CD4-positive, alpha-beta T cell treated with Interleukin-10 for 1 hour (primary cell): ENCODE measurements around the gene RBSN.
A peak's percentile ranks its signal among the peaks of the same experiment; 100 is the strongest.

ENCODE experiments used
- DNase-seq: peaks from one replicate; pipeline ENCODE4 v3.0.0-alpha.2; 2020

Gene RBSN

GRCh38 chr3:15099364-15100098, 583 bp upstream of the RBSN start:
- no peak for DNase-seq

- DNase-seq = peak; percentile 53
These were observed 1.1 kb downstream of the RBSN start for GRCh38 chr3:15097891-15098290.

DNA sequence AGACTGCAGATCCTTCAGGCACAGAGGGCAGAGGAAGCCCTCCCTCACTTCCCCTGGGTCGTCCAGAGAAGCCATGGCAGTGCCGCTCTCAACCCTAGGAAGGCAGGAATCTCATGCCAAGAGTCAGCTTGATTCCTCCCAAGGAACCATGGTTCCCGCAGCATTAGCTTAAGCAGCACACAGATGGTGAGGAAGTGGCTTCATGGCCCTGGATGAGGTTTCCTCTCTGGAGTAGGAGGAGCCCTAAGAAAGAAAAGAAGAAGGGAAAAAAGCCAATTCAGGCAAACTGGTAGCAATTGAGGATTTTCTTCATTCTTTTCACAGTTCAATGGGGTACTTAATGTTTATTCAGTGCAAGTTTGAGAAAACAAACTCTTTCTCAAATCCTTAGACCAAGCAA, 2.9 kb downstream of the RBSN start:
- no peak for DNase-seq

DNA sequence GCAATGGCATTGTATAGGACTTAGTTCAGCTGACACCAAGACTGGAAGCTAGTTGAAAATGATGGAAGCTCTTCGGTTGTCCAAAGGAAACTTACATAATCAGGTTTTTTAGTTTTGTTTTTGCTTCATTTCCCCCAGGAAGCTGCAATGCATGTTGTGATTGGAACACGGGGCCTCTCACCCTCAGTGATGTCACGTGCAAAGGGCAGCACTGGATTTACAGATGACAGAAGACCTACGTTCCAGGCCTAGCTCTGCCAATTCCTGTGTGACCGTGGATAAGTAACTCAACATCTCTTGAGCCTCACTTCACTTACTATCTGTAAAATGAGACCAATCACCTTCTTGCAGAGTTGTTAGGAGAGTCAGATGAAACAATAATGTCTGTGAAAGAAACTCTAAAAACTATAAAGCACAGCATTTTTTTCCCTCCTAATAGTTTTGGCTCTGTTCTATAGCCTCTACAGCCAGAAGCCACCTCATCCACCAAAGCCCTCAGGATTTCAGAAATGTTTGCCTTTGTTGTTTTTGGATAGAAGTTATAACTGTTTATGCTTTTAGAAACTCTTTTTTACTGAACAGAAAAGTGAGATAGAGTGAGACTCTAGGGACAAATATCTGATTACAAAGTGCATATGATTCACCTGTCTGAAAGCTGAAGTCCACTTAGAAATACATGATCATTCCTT, 4.6 kb downstream of the RBSN start:
- DNase-seq = no peak

GRCh38 chr3:15092686-15093085, 6.3 kb downstream of the RBSN start:
- no peak for DNase-seq

DNA sequence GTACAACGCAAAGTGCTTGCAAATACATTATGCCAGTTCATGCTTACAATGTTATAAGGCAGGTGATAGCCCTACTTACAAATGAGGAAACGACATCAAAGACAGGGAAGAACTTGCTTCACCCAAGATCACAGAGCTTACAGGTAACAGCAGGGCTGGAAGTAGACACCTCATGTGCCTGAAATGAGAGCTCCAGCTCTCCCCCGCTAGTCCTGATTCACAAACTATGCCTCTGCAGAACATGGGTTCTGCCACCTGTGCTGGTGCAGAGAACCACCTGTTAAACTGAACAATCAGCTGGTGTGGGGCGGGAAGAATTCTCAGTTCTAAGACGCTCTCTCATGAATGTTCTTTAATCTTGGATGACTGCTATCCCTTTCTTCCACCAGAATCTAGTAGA, 7.4 kb downstream of the RBSN start:
- no peak for DNase-seq

DNA sequence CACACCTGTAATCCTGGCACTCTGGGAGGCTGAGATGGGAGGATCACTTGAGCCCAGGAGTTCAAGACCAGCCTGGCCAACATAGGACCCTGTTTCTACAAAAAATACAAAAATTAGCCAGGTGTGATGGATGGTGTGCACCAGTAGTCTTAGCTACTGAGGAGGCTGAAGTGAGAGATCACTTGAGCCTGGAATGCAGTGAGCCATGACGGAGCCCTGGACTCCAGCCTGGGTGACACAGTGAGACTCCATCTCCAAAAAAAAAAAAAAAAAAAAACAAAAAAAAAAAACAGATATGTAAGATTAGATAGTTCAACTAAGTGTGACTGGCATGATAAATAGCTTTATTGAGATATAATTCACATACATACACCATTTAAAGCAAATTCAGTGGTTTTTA, 9.7 kb downstream of the RBSN start:
- DNase-seq = no peak

GRCh38 chr3:15086699-15087098, 12.2 kb downstream of the RBSN start:
- DNase-seq = no peak

- DNase-seq = no peak
These were observed 12.7 kb downstream of the RBSN start for GRCh38 chr3:15086263-15086662.

DNA sequence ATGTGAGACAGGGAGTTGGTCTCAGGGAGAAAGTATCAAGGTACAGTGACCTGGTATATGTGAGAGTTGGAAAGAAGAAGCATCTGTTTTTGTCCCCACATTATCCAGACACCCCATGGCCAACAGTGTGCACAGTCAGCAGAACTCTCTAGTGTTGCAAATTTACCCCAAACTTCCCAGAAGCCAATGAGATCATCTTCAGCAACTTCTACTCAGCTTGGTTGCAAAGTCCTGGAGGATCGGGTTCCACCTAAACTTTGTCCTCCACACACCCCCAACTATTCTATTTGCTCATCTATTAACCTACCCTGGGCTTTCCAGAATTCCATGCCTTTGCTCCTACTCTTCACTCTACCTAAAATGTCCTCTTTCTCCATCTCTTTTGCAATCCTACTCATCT, 15.7 kb downstream of the RBSN start:
- no peak for DNase-seq

DNA sequence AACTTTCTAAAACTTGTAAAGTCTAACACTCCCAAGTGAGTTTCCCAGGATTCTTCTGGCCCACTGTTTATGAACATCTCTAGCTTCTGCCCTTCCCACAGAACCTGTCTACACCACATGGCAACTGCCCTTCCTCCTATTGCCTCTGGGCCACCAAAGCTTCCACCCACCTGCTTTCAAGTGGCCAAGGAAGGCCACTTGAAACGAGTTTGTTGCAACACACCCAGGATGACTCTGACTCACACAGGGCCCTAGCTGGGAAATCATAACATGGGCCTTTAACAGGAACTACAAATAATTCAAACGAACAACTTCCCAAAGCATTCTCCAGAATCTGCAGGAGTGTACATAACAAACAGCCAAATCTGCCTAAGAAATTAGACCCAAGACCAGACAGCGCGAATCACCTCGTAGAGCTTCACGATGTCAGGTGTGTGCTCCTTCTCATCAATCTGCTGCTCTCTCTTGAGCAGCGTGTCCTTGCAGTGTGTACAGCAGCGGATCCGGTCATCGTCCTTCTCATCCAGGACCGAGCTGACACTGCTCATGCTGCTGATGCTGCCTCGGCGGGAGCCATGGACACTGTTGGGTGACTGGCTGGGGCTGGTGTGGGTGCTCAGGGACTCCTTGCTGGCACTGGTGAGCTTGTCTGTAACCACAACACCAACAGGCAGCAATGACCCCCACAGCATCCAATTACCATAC, 16.8 kb downstream of the RBSN start:
- DNase-seq = no peak

DNA sequence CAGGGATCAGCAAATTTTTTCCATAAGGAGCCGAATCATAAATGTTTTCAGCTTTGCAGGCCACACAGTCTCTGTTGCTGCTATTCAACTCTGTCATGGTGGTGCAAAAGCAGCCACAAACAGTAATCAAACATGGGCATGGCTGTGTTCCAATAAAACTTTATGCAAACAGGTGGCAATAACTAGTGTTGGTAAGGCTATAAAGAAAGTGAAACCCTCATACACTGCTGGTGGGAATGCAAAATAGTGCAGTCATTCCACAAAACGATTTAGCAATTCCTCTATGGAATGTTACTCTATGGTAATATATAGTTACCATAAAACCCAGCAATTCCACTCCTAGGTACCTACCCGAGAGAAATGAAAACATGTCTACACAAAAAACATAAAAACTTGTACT, 19.9 kb downstream of the RBSN start:
- DNase-seq = no peak

DNA sequence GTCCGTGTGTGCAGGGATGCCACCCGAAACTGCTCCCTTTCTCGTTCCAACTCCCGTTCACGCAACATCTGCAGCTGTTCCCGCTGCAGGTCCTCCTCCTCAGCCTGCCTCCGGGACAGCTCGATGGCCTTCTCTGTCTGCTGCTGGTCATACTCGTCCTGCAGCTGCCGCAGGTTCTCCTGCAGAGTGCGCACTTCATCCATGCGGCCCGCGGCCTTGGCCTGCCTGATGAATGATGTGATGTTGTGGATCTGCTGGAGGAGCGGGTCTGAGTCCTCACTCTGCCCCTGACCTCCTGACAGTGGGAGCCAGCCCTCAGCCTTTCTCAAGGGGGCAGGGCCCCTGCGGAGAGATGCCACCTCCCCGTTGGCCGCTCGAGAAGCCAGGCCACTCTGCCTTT, 24.4 kb downstream of the RBSN start:
- DNase-seq = no peak

- DNase-seq = no peak
These were observed 27.2 kb downstream of the RBSN start for GRCh38 chr3:15071699-15072098.

DNA sequence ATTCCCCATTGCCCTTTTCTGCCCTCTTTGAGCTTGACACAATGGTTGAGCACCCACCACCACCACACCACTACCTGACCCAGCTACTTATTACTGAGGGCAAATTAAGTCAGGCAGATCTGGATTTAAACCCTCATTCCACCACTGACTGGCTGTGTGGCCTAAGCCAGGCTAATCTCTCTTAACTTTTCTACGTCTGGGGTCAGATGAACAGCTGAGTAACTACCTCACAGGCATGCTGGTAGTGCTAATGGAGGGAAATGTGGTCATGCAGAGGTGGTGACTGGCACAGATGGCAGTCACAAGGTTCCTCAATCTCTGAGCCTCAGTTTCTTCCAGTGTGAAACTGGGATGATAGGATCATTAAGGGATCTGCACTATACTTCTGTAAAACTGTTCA, 29.5 kb downstream of the RBSN start:
- DNase-seq = no peak

DNA sequence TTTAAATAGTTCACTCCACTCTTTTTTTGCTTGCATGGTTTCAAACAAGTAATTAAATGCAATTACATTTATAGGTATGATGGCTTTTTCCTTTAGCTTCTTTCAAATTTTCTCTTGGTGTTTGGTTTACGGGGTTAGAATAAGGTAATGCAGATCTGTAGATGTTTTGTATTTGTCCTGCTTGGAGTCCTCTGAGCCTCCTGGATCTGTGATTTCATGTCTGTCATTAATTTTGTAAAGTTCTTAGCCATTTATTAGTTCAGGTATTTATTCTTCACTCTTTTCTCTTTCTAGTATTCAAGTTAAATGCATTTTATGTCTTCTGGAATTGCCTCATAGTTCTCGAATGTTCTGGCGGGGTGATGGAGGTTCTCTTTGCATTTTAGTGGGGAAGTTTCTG, 32.5 kb downstream of the RBSN start:
- no peak for DNase-seq

DNA sequence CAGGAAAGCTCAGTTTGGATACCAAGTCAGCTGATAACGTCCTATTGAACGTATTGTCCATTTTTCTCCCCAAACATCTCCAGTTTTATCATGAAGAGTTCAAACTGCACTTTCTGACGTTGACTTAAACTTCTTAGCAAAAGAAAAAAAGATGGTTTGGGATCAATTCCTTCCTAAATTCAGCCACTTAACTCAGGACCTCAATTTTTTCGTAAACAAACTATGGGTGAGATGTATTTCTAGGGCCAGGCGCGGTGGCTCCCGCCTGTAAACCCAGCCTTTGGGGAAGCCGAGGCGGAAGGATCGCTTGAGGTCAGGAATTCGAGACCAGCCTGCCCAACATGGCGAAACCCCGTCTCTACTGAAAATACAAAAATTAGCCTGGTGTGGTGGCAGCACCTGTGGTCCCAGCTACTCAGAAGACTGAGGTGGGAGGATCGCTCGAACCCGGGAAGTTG, 33.4 kb downstream of the RBSN start:
- DNase-seq = no peak

DNA sequence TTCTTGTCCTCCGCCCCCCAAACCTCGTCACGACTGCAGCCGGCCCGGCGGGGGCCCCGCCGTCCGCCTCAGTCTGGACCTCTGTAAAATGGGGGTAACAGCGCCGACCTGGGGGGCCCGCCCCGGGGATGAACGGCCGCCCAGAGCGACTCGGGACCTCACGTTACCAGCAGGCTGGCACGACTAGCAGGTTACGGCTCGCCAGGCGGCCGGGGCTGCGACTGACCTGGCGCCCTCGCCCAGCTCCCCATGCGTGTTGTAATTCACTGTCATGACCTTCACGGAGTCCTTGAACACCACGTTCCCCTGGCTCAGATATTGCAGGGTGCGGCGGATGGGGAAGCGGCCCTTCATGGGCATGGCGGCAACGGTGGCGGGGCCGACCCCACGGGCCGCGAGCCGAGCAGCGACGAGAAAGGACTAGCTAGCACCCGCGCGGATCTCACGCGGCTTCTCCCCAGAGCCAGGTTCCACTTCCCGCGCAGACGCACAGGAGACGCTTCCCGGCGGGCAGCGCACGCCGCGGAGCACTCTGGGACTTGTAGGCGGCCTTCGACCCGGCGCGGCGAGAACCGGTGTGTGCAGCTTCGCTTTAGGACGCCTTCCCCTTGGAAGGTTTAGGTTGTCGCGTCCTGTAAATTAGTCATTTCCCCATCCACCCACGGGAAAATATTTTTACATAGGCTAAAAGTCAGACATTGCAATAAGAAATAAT, 34.0 kb downstream of the RBSN start, which contains the start of gene MRPS25:
Gene MRPS25, minus strand, starts transcription at position 481 of the 715 bp plus-strand sequence. Its CDS starts 121 bp downstream, at position 360.
- peak; percentile 91 for DNase-seq

DNA sequence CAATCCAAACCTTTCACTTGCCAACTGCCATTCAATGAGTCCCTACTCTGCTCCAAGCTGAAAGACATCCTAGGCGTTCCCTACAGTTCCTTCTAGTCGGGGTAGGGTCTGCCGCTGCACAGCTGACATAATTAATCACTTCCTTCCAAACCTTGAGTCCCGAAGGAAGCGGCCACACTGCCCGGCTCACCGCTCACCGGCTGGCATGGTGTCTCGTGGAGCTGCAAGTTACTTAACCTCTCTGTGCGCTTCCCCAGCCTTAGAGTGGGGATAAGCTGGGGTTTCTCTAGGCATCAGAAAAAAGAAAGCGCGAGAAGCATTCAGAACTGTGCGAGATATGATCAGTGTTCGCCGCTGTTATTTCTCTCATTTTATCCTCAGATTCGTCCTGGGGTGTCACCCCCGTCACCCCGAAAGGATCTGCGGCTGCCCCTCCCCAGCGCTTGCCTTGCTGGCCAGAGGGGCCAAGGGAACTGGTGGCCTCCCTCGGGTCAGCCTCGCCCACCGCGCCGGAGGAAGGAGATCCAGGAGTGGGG, 34.6 kb downstream of the RBSN start:
- DNase-seq = peak; percentile 18

DNA sequence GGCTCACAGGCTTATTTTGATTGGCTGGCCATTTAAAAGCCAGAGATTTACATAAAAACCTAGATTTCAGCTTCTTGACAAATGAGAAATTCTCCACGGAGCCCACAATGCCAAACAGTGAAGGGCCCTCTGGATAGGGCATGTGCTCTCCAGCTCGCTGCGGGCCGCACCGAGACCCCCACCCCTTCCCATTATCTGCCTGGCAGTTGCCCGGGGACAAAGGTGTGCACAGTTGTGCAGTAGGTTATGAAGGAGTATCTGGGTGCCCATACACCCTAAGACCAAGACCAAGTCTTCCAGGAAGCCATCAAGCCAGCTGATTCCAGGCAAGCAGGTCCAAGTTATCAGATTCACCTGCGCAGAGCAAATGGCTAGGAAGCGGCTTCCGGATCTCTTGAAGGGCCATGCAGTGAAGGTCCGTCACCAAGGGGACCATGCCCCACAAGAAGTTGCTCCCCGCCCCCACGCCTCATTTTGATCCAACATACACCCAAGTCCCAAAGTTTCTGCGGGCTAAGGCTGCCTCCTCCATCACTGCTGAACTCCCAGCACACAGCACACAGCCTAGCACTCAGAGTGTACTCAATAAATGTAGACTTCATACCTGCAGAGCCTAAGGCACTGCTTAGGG, 35.2 kb downstream of the RBSN start:
- DNase-seq = no peak

GRCh38 chr3:15063238-15063637, 35.7 kb downstream of the RBSN start:
- DNase-seq = no peak

DNA sequence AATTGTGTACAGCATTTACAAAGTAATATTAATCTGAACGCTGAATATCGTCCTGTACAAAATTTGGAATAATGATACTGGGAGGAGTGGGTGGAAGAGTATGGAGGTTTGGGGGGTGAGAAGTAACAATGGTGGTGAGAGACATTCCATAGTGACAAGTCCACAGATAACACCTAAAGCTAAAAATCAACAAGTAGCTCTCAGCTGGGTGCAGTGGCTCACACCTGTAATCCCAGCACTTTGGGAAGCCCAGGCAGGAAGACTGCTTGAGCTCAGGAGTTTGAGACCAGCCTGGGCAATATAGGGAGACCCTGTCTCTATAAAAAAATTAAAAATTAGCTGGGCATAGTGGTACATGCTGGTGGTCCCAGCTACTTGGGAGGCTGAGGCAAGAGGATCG, 38.9 kb downstream of the RBSN start:
- no peak for DNase-seq
